GM12878 (cell line): ENCODE data around the gene EP400. TPM values are rescaled to one million over a fixed set of nuclear protein-coding genes. Genes with fewer than 3 reads are reported as not detected.

Experiments
- BRCA1 ChIP-seq: IDR thresholded peaks from 2 replicates; pipeline ENCODE4 v1.6.1; 2011; ENCODE audit warnings: low read depth, low read length, improper control_type of control experiment
- CEBPZ ChIP-seq: fragments of 150-350 bp; IDR thresholded peaks from 2 replicates; pipeline ENCODE4 v1.6.1; 2016; ENCODE audit warnings: low read depth, low read length
- ELK1 ChIP-seq: IDR thresholded peaks from 2 replicates; pipeline ENCODE4 v1.6.1; 2012; ENCODE audit warnings: low read depth, low read length, improper control_type of control experiment
- MTA2 ChIP-seq: fragments of 450-650 bp; IDR thresholded peaks from 2 replicates; pipeline ENCODE4 v1.6.1; 2016; ENCODE audit warnings: low read depth, mild to moderate bottlenecking, moderate library complexity
- PAX5 ChIP-seq: IDR thresholded peaks from 2 replicates; pipeline ENCODE4 v1.6.1; 2011; ENCODE audit warnings: low read depth, low read length, borderline replicate concordance
- TCF12 ChIP-seq: IDR thresholded peaks from 2 replicates; pipeline ENCODE4 v1.6.1; 2011; ENCODE audit warnings: low read depth, mild to moderate bottlenecking, low read length
- ZBTB40 ChIP-seq: fragments of 450-650 bp; IDR thresholded peaks from 2 replicates; pipeline ENCODE4 v1.6.1; 2016; ENCODE audit warnings: mild to moderate bottlenecking, moderate library complexity, borderline replicate concordance
- ZNF207 ChIP-seq: fragments of 450-650 bp; IDR thresholded peaks from 2 replicates; pipeline ENCODE4 v1.6.1; 2014; ENCODE audit warnings: antibody characterized with exemption, mild to moderate bottlenecking, borderline replicate concordance
- ZNF384 ChIP-seq: IDR thresholded peaks from 2 replicates; pipeline ENCODE4 v1.6.1; 2012; ENCODE audit warnings: low read depth, mild to moderate bottlenecking, low read length, improper control_type of control experiment, borderline replicate concordance
- ZNF687 ChIP-seq: fragments of 450-650 bp; IDR thresholded peaks from 2 replicates; pipeline ENCODE4 v1.6.1; 2017; ENCODE audit warnings: mild to moderate bottlenecking, moderate library complexity
- polyA plus RNA-seq, 11 experiments: library from polyadenylated mRNA; depleted of rRNA in 4 of 11; unstranded in 6 of 11; stranded (reverse) in 5 of 11; fragments of >200 nt; fragmentation: Nextera tagmentation in 4 of 11; fragmentation: Illumina TruSeq in 1 of 11; extraction: Ambion mirVana in 4 of 11; extraction: Trizol in 1 of 11; gene quantifications; 1 replicate in 1 of 11; 2 replicates in 10 of 11; pipeline versions ENCODE4 v1.2.1 to v1.2.3, GENCODE V29; 2011 to 2016; ENCODE audit warnings: inconsistent platforms in 2 of 11, missing spikeins in 2 of 11, low read depth in 1 of 11
- total RNA-seq, 4 experiments: library from RNA; depleted of rRNA in 3 of 4; stranded (reverse); fragments of >200 nt in 3 of 4; fragmentation: Illumina TruSeq in 1 of 4; extraction: Trizol in 1 of 4; gene quantifications; 2 replicates each; pipeline versions ENCODE4 v1.2.1 to v1.2.3, GENCODE V29; 2013 to 2021

The EP400 gene
- total and polyA plus RNA-seq, 10 of the 15 experiments (the other 5 are each of a cell fraction or from before 2014, with no cell fraction given), result 3.8 to 44.2 (median 8.4) TPM

DNA sequence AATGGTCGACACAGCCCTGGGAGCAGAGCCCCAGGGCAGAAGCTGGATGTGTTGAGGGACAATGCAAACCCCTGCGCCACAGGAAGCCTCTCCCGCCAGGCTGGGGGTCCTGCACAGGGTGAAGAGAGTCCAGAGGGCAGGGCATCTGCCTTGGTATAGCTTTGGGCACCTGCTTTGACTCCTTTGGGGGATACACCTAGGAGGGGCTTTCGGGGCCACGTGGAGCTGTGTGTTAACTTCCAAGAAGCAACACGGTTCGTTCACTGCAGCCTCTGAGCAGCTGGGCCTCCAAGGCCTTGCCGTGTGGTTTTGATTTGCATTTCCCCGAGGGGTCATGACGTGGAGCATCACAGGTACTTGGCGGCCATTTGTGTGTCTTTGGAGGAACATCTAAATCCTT lies 26.5 kb upstream of the EP400 start (continued):
- TF ChIP-seq ELK1 (no peak), TCF12 (peak; percentile 85; the same call in 1 of the 2 replicates), BRCA1 (no peak), ZNF207 (no peak), CEBPZ (no peak), ZNF384 (no peak), ZBTB40 (no peak), PAX5 (peak; percentile 30; the same call in 1 of the 2 replicates), ZNF687 (peak; percentile 82), MTA2 (0 out of 2 replicates have a peak, but pooled peaks have one; percentile 9)
